ENCODE results near the gene STIMATE.

DNA sequence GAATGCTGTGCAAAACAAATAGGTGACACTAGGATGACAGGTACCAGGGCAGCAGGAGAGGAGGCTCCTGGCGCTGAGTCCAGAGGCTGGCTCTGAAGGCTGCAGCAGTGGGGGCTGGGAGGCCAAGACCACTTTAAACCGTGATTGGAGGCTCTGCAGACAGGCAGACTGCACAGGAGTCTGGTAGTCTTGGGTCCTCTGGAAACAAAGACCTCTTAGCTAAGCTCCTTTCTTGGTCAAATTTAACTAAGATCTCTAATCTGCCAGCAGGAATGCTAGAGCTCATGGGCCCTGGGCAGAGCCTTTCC lies 58.1 kb downstream of the STIMATE start:
- TF ChIP-seq, protein P1, sequence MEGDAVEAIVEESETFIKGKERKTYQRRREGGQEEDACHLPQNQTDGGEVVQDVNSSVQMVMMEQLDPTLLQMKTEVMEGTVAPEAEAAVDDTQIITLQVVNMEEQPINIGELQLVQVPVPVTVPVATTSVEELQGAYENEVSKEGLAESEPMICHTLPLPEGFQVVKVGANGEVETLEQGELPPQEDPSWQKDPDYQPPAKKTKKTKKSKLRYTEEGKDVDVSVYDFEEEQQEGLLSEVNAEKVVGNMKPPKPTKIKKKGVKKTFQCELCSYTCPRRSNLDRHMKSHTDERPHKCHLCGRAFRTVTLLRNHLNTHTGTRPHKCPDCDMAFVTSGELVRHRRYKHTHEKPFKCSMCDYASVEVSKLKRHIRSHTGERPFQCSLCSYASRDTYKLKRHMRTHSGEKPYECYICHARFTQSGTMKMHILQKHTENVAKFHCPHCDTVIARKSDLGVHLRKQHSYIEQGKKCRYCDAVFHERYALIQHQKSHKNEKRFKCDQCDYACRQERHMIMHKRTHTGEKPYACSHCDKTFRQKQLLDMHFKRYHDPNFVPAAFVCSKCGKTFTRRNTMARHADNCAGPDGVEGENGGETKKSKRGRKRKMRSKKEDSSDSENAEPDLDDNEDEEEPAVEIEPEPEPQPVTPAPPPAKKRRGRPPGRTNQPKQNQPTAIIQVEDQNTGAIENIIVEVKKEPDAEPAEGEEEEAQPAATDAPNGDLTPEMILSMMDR (conservative IDR thresholded peaks at IDR 0.05; ENCODE audit: low read length) = no peak
- TF ChIP-seq EZH2phosphoT487 (IDR thresholded peaks at IDR 0.05; ENCODE audit: borderline replicate concordance, low read depth, low read length) = no peak

All from OCI-LY7 (cell line).